ENCODE data around the gene GCC1. TPM values are rescaled to one million over a fixed set of nuclear protein-coding genes. Genes with fewer than 3 reads are reported as not detected.

The GCC1 gene
- total RNA-seq, 1 experiment from 2014 or later, result 16.8 TPM

DNA sequence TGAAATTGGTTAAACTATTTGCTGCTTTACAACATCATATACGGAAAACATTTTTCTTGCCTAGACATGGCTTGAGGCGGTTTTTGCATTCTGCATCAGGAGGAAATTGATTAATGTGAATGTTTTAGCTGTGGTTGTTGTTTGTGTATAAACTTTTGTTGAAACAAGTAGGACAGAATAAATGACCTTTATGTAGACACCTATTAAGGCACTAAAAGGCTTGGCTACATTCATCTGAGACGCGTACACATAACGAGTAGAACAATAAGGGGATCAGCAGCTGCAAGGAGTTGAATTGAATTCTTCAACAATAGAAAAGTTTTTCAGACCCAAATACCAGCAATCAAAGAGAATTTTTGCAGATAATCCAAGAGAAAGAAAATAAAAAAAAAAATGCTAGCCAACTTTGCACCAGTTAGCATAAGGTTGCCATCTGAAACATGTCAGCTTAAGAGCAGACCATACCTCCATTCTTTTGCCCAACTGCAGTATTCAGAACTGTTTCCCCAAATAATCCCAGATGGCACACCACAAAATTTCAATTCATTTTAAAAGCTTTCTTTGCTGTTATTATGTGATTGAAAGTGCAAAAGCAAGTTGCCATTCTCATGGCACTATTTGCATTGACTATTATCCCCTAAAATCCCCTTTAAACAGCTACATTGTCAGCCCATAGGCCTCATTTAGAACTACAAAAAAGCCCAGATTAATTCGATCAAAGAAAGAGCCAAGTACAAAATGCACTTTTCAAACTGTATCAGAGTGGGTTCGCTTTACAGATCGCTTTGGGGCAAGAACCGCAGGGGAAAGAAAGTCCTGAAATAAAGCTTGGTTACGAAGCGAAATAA lies 49.6 kb downstream of the GCC1 start:
- H3T11ph ChIP-seq (ENCODE audit: low read length), result no peak overlapping the region
- H3K27ac ChIP-seq (ENCODE audit: insufficient read length, low read depth, low read length), result no peak overlapping the region
- H3K14ac ChIP-seq (ENCODE audit: insufficient read depth, low read length), result no peak overlapping the region
- peak overlapping the region in 1 of 2 experiments; percentile 77; a peak in 1 of 5 replicates for H3K4me3 Mint-ChIP-seq
- H3K79me1 ChIP-seq (ENCODE audit: insufficient read depth, low read depth, low read length, poor library complexity, severe bottlenecking), result no peaks in the 10 kb centered on the region
- DNase-seq, result no peak
- H3K23me2 ChIP-seq (ENCODE audit: insufficient read length, low read depth, low read length, poor library complexity, severe bottlenecking), result no peaks in the 10 kb centered on the region
- no peak overlapping the region for H3K27ac Mint-ChIP-seq
- no peak overlapping the region for H2AFZ ChIP-seq (ENCODE audit: low read length)
- no peaks in the 10 kb centered on the region for H3K79me2 ChIP-seq (ENCODE audit: insufficient read depth, low read length)
- H3K9ac ChIP-seq (ENCODE audit: extremely low read depth, insufficient read length, low read length), result no peak overlapping the region
- H2BK20ac ChIP-seq (ENCODE audit: low read depth, low read length, poor library complexity, severe bottlenecking), result no peak overlapping the region
- no CpG with 5 or more reads among the region's 11 CpGs for WGBS (ENCODE audit: extremely low coverage, insufficient read length, low lambda C conversion rate)
- peaks cover 0 to 4% of the 10 kb centered on the region in 2 experiments; a peak in 1 of 5 replicates for H3K9me3 Mint-ChIP-seq
- no peak overlapping the region for H2BK5ac ChIP-seq (ENCODE audit: insufficient read length, low read length)
- H4K91ac ChIP-seq (ENCODE audit: insufficient read length, low read depth, low read length), result no peak overlapping the region
- peaks cover 72% of the 10 kb centered on the region for H3K27me3 Mint-ChIP-seq (ENCODE audit: low read depth)
- H3K4me1 ChIP-seq (ENCODE audit: insufficient read depth, low read length), result no peaks in the 10 kb centered on the region
- H2BK15ac ChIP-seq (ENCODE audit: low read depth, low read length), result no peak overlapping the region
- H3K27me3 ChIP-seq (ENCODE audit: insufficient read depth, low read length), result peaks cover 2% of the 10 kb centered on the region; the same call in 1 of the 2 replicates
- H3K4me1 Mint-ChIP-seq, result peaks cover 12 to 28% of the 10 kb centered on the region in 2 experiments
- no peak overlapping the region for H2BK12ac ChIP-seq (ENCODE audit: insufficient read length, low read depth, low read length)
- TF ChIP-seq, protein P1, sequence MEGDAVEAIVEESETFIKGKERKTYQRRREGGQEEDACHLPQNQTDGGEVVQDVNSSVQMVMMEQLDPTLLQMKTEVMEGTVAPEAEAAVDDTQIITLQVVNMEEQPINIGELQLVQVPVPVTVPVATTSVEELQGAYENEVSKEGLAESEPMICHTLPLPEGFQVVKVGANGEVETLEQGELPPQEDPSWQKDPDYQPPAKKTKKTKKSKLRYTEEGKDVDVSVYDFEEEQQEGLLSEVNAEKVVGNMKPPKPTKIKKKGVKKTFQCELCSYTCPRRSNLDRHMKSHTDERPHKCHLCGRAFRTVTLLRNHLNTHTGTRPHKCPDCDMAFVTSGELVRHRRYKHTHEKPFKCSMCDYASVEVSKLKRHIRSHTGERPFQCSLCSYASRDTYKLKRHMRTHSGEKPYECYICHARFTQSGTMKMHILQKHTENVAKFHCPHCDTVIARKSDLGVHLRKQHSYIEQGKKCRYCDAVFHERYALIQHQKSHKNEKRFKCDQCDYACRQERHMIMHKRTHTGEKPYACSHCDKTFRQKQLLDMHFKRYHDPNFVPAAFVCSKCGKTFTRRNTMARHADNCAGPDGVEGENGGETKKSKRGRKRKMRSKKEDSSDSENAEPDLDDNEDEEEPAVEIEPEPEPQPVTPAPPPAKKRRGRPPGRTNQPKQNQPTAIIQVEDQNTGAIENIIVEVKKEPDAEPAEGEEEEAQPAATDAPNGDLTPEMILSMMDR (conservative IDR thresholded peaks at IDR 0.05), result no peak
- H3K18ac ChIP-seq (ENCODE audit: insufficient read length, low read depth, low read length), result no peak overlapping the region
- H4K8ac ChIP-seq (replicated peaks; ENCODE audit: insufficient read length, low read depth, low read length), result no peak overlapping the region
- no peak overlapping the region for H3K23ac ChIP-seq (ENCODE audit: insufficient read length, low read depth, low read length)
- H4K5ac ChIP-seq (ENCODE audit: insufficient read length, low read depth, low read length), result no peak overlapping the region
- no peak overlapping the region for H3K56ac ChIP-seq (ENCODE audit: insufficient read length, low read depth, low read length)
- H4K20me1 ChIP-seq (ENCODE audit: control insufficient read depth, insufficient read depth, insufficient read length), result no peaks in the 10 kb centered on the region
- no peak overlapping the region for H3K4me2 ChIP-seq (ENCODE audit: insufficient read depth, insufficient read length, low read length)
- H3K4ac ChIP-seq (ENCODE audit: low read depth, low read length), result no peak overlapping the region
- H3K36me3 Mint-ChIP-seq (ENCODE audit: insufficient read depth in 1 of 3, low read depth in 3 of 3), result no peaks in the 10 kb centered on the region
- no peak overlapping the region for H2AK5ac ChIP-seq (ENCODE audit: insufficient read length, low read length)
- no peaks in the 10 kb centered on the region for H3K9me3 ChIP-seq (ENCODE audit: control insufficient read depth, low read depth, low read length)
- H2BK120ac ChIP-seq (ENCODE audit: low read depth, low read length, poor library complexity, severe bottlenecking), result no peak overlapping the region

Measured in H9 (cell line).